ENCODE measurements around the gene FOXK1. TPM values are rescaled to one million over a fixed set of nuclear protein-coding genes. Genes with fewer than 3 reads are reported as not detected.

FOXK1 gene
- total RNA-seq, 2 donors from 2014 or later = 32.3 to 32.5 TPM

- Mint-ChIP-seq H3K36me3 (ENCODE audit: low read depth) (no peaks in the 10 kb centered on the region), H3K27ac (peak overlapping the region; percentile 66), H3K9me3 (no peaks in the 10 kb centered on the region), H3K27me3 (no peaks in the 10 kb centered on the region), H3K4me3 (no peak overlapping the region), H3K4me1 (peaks cover 10% of the 10 kb centered on the region)
- no peak for ATAC-seq (replicated peaks)
Measured at GRCh38 chr7:4699841-4700240, 17.7 kb downstream of the FOXK1 start.

- peak; percentile 80 for ATAC-seq (replicated peaks)
- H3K36me3 Mint-ChIP-seq (ENCODE audit: low read depth) = no peaks in the 10 kb centered on the region
- H3K4me3 Mint-ChIP-seq = no peak overlapping the region
- H3K9me3 Mint-ChIP-seq = no peaks in the 10 kb centered on the region
- H3K27me3 Mint-ChIP-seq = no peaks in the 10 kb centered on the region
- peak overlapping the region; percentile 20 for H3K27ac Mint-ChIP-seq
- peaks cover 9% of the 10 kb centered on the region for H3K4me1 Mint-ChIP-seq
Measured at GRCh38 chr7:4700577-4701235, 18.6 kb downstream of the FOXK1 start.

GRCh38 chr7:4702961-4703512 lies 20.9 kb downstream of the FOXK1 start:
- Mint-ChIP-seq H3K27me3 (no peaks in the 10 kb centered on the region), H3K9me3 (no peaks in the 10 kb centered on the region), H3K4me3 (no peak overlapping the region), H3K27ac (peak overlapping the region; percentile 30), H3K36me3 (ENCODE audit: low read depth) (no peaks in the 10 kb centered on the region), H3K4me1 (peaks cover 4% of the 10 kb centered on the region)
- no peak for ATAC-seq (replicated peaks)

GRCh38 chr7:4703532-4703931 lies 21.4 kb downstream of the FOXK1 start:
- Mint-ChIP-seq H3K27me3 (no peaks in the 10 kb centered on the region), H3K4me3 (no peak overlapping the region), H3K27ac (no peak overlapping the region), H3K4me1 (peaks cover 4% of the 10 kb centered on the region), H3K9me3 (no peaks in the 10 kb centered on the region), H3K36me3 (ENCODE audit: low read depth) (no peaks in the 10 kb centered on the region)
- no peak for ATAC-seq (replicated peaks)

- H3K4me3 Mint-ChIP-seq = no peak overlapping the region
- ATAC-seq (replicated peaks) = no peak
- H3K4me1 Mint-ChIP-seq = peaks cover 10% of the 10 kb centered on the region
- peaks cover 10% of the 10 kb centered on the region for H3K36me3 Mint-ChIP-seq (ENCODE audit: low read depth)
- no peak overlapping the region for H3K27ac Mint-ChIP-seq
- H3K27me3 Mint-ChIP-seq = no peaks in the 10 kb centered on the region
- H3K9me3 Mint-ChIP-seq = no peaks in the 10 kb centered on the region
Measured at GRCh38 chr7:4706384-4707216, 24.5 kb downstream of the FOXK1 start.

GRCh38 chr7:4707217-4707741 lies 25.2 kb downstream of the FOXK1 start:
- no peaks in the 10 kb centered on the region for H3K9me3 Mint-ChIP-seq
- H3K27ac Mint-ChIP-seq = no peak overlapping the region
- peaks cover 17% of the 10 kb centered on the region for H3K36me3 Mint-ChIP-seq (ENCODE audit: low read depth)
- H3K4me1 Mint-ChIP-seq = peaks cover 17% of the 10 kb centered on the region
- no peak overlapping the region for H3K4me3 Mint-ChIP-seq
- H3K27me3 Mint-ChIP-seq = no peaks in the 10 kb centered on the region
- ATAC-seq (replicated peaks) = no peak

GRCh38 chr7:4707980-4708411 lies 25.9 kb downstream of the FOXK1 start:
- Mint-ChIP-seq H3K4me1 (peaks cover 24% of the 10 kb centered on the region), H3K27me3 (no peaks in the 10 kb centered on the region), H3K9me3 (no peaks in the 10 kb centered on the region), H3K4me3 (no peak overlapping the region), H3K27ac (peak overlapping the region; percentile 59), H3K36me3 (ENCODE audit: low read depth) (peaks cover 22% of the 10 kb centered on the region)
- ATAC-seq (replicated peaks) = no peak

- Mint-ChIP-seq H3K27ac (no peak overlapping the region), H3K4me3 (no peak overlapping the region), H3K36me3 (ENCODE audit: low read depth) (peaks cover 27% of the 10 kb centered on the region), H3K9me3 (no peaks in the 10 kb centered on the region), H3K27me3 (no peaks in the 10 kb centered on the region), H3K4me1 (peaks cover 24% of the 10 kb centered on the region)
- no peak for ATAC-seq (replicated peaks)
Measured at GRCh38 chr7:4709187-4709586, 27.1 kb downstream of the FOXK1 start.

- Mint-ChIP-seq H3K9me3 (no peaks in the 10 kb centered on the region), H3K27ac (peak overlapping the region; percentile 77), H3K27me3 (no peaks in the 10 kb centered on the region), H3K4me1 (peaks cover 30% of the 10 kb centered on the region), H3K36me3 (ENCODE audit: low read depth) (peaks cover 41% of the 10 kb centered on the region), H3K4me3 (no peak overlapping the region)
- ATAC-seq (replicated peaks) = no peak
Measured at GRCh38 chr7:4711093-4711492, 29.0 kb downstream of the FOXK1 start.

GRCh38 chr7:4711634-4712033 lies 29.5 kb downstream of the FOXK1 start:
- peak overlapping the region; percentile 77 for H3K27ac Mint-ChIP-seq
- H3K9me3 Mint-ChIP-seq = no peaks in the 10 kb centered on the region
- H3K36me3 Mint-ChIP-seq (ENCODE audit: low read depth) = peaks cover 41% of the 10 kb centered on the region
- ATAC-seq (replicated peaks) = no peak
- peaks cover 32% of the 10 kb centered on the region for H3K4me1 Mint-ChIP-seq
- no peaks in the 10 kb centered on the region for H3K27me3 Mint-ChIP-seq
- peak overlapping the region; percentile 26 for H3K4me3 Mint-ChIP-seq

- Mint-ChIP-seq H3K27me3 (no peaks in the 10 kb centered on the region), H3K36me3 (ENCODE audit: low read depth) (peaks cover 41% of the 10 kb centered on the region), H3K4me1 (peaks cover 40% of the 10 kb centered on the region), H3K27ac (peak overlapping the region; percentile 27), H3K9me3 (no peaks in the 10 kb centered on the region), H3K4me3 (peak overlapping the region; percentile 49)
- peak; percentile 90 for ATAC-seq (replicated peaks)
Measured at GRCh38 chr7:4712281-4713182, 30.4 kb downstream of the FOXK1 start.

GRCh38 chr7:4713183-4713784 lies 31.2 kb downstream of the FOXK1 start:
- ATAC-seq (replicated peaks) = peak; percentile 68
- no peak overlapping the region for H3K27ac Mint-ChIP-seq

GRCh38 chr7:4714161-4714700 lies 32.1 kb downstream of the FOXK1 start:
- H3K27me3 Mint-ChIP-seq = no peaks in the 10 kb centered on the region
- peaks cover 40% of the 10 kb centered on the region for H3K4me1 Mint-ChIP-seq
- no peaks in the 10 kb centered on the region for H3K9me3 Mint-ChIP-seq
- ATAC-seq (replicated peaks) = no peak
- no peak overlapping the region for H3K4me3 Mint-ChIP-seq
- H3K27ac Mint-ChIP-seq = peak overlapping the region; percentile 38
- peaks cover 47% of the 10 kb centered on the region for H3K36me3 Mint-ChIP-seq (ENCODE audit: low read depth)

More at GRCh38 chr7:4713183-4713784, 31.2 kb downstream of the FOXK1 start:
- Mint-ChIP-seq H3K4me3 (peak overlapping the region; percentile 49), H3K4me1 (peaks cover 40% of the 10 kb centered on the region), H3K27me3 (no peaks in the 10 kb centered on the region), H3K36me3 (ENCODE audit: low read depth) (peaks cover 41% of the 10 kb centered on the region), H3K9me3 (no peaks in the 10 kb centered on the region)
